Neural cell (in vitro differentiated cells): ENCODE measurements around the gene MAML2.

Source experiments
- CTCF ChIP-seq: fragments of 450-650 bp; IDR thresholded peaks from 2 replicates; pipeline ENCODE4 v1.5.1; 2014; ENCODE audit warnings: antibody characterized with exemption, mild to moderate bottlenecking, moderate library complexity; ENCODE audit not compliant: poor library complexity, severe bottlenecking
- EP300 ChIP-seq: fragments of 450-650 bp; conservative IDR thresholded peaks from 2 replicates; pipeline ENCODE4 v1.6.1; 2014; ENCODE audit warnings: antibody characterized with exemption, mild to moderate bottlenecking, moderate library complexity; ENCODE audit not compliant: poor library complexity, severe bottlenecking

GRCh38 chr11:96314326-96315020 lies 28.5 kb downstream of the MAML2 start:
- TF ChIP-seq CTCF (no peak), EP300 (no peak)
